ENCODE results near the gene DYNC2H1.

GRCh38 chr11:103071008-103071407 is 38.2 kb upstream of the DYNC2H1 start:
- TF ChIP-seq CTCF (IDR thresholded peaks at IDR 0.05) = no peak
- TF ChIP-seq POLR2A (IDR thresholded peaks at IDR 0.05) = no peak
- TF ChIP-seq EP300 (IDR thresholded peaks at IDR 0.05) = no peak
